Fibroblast of pulmonary artery (primary cell): ENCODE measurements around the gene TCFL5.

ENCODE experiments used
- DNase-seq: peaks from one replicate; pipeline ENCODE4 v3.0.0-alpha.2; 2010; ENCODE audit warnings: low read depth
- H3K4me3 ChIP-seq: replicated peaks from 2 replicates; pipeline ENCODE4 v1.5.1; 2011; ENCODE audit warnings: low read depth, mild to moderate bottlenecking, control low read depth, low read length, moderate library complexity
- CTCF ChIP-seq: IDR thresholded peaks from 2 replicates; pipeline ENCODE4 v1.5.1; 2011; ENCODE audit warnings: mild to moderate bottlenecking, control low read depth, low read length, inconsistent platforms; ENCODE audit errors: missing control alignments

Gene TCFL5

GRCh38 chr20:62861726-62862336, at the start of gene TCFL5:
Gene TCFL5 (minus strand): TSS chr20:62861822. CDS start chr20:62861670, 152 bp downstream.
- peak within 1 kb of the TSS; percentile 56 for H3K4me3 ChIP-seq
- no peak for TF ChIP-seq CTCF
- DNase-seq, result peak; percentile 89

GRCh38 chr20:62910777-62911497, 49.3 kb upstream of the TCFL5 start:
- DNase-seq, result no peak
- no peak for TF ChIP-seq CTCF
- no peak overlapping the region for H3K4me3 ChIP-seq

- DNase-seq, result no peak
- no peak for TF ChIP-seq CTCF
- H3K4me3 ChIP-seq, result no peak overlapping the region
Observed at GRCh38 chr20:62910217-62910766, 48.7 kb upstream of the TCFL5 start.

GRCh38 chr20:62908971-62909791, 47.6 kb upstream of the TCFL5 start:
- no peak for DNase-seq
- no peak overlapping the region for H3K4me3 ChIP-seq
- TF ChIP-seq CTCF, result no peak

GRCh38 chr20:62907384-62908317, 46.0 kb upstream of the TCFL5 start:
- TF ChIP-seq CTCF, result peak; percentile 48
- no peak for DNase-seq
- no peak overlapping the region for H3K4me3 ChIP-seq
